Lower lobe of right lung (tissue), 2 donors: ENCODE results near the gene HOXA11. TPM values are rescaled to one million over a fixed set of nuclear protein-coding genes. Genes with fewer than 3 reads are reported as not detected.
A peak's percentile ranks its signal among the peaks of the same experiment; 100 is the strongest.

Experiments used
- ATAC-seq, 2 donors: fragments of 200-7000 bp; cut with Tn5 transposase; one replicate each; pipeline ENCODE4 v1.9.1; 2020 to 2022; ENCODE audit warnings: mild to moderate bottlenecking in 2 of 2, moderate library complexity in 2 of 2
- DNase-seq: peaks from one replicate; pipeline ENCODE4 v3.0.0-alpha.2; 2020
- H3K27ac ChIP-seq: fragments of 200-600 bp; one replicate; pipeline ENCODE4 v1.8.0; 2022
- H3K27me3 ChIP-seq: fragments of 200-600 bp; one replicate; pipeline ENCODE4 v1.8.0; 2022; ENCODE audit warnings: low read depth
- H3K36me3 ChIP-seq: fragments of 200-600 bp; one replicate; pipeline ENCODE4 v1.8.0; 2022; ENCODE audit warnings: mild to moderate bottlenecking
- H3K4me1 ChIP-seq: fragments of 200-600 bp; one replicate; pipeline ENCODE4 v1.8.0; 2022
- H3K4me3 ChIP-seq: fragments of 200-600 bp; one replicate; pipeline ENCODE4 v1.8.0; 2022; ENCODE audit warnings: mild to moderate bottlenecking
- H3K9me3 ChIP-seq: fragments of 200-600 bp; one replicate; pipeline ENCODE4 v1.8.0; 2022
- CTCF ChIP-seq: fragments of 200-600 bp; IDR thresholded peaks from one replicate; pipeline ENCODE4 v1.8.0; 2022; ENCODE audit warnings: antibody characterized with exemption, mild to moderate bottlenecking
- intact Hi-C: fragments of 100-400 bp; cut with DNase I; formaldehyde crosslinking; loops from one replicate; pipeline ENCODE4 v1.11.0; 2022
- long read RNA-seq: library from polyadenylated mRNA; unstranded; transcript quantifications from one replicate; pipeline ENCODE4 v2.0.0, GENCODE V29; 2021
- total RNA-seq: library from RNA; stranded (reverse); fragmentation: NEBNext Ultra II Directional; extraction: Animal tissue kit (Norgen Biotek cat#: 25700); gene quantifications from one replicate; pipeline ENCODE4 v1.2.1, GENCODE V29; 2021
- donor health status: DM: no; HTN: yes; CAD: no; lungs with severe emphysema.

Gene HOXA11
- total RNA-seq = not detected
- long read RNA-seq = 0 reads

GRCh38 chr7:27185013-27185853 is at the start of gene HOXA11:
Gene HOXA11, minus strand, starts transcription at chr7:27185232. Its CDS starts 88 bp downstream, at chr7:27185144.
- Histone ChIP-seq H3K27me3 (peaks cover 99% of the 10 kb centered on the region), H3K4me3 (peak within 1 kb of the TSS; percentile 40), H3K27ac (no peak within 1 kb of the TSS), H3K36me3 (no peaks in the 10 kb centered on the region), H3K4me1 (peaks cover 47% of the 10 kb centered on the region), H3K9me3 (no peaks in the 10 kb centered on the region)
- DNase-seq (no peak), ATAC-seq (no peak)
- TF ChIP-seq CTCF = no peak
- intact Hi-C loops = no loop called here

GRCh38 chr7:27229448-27229847 is 44.4 kb upstream of the HOXA11 start:
- Histone ChIP-seq H3K36me3 (no peaks in the 10 kb centered on the region), H3K4me3 (no peak overlapping the region), H3K4me1 (no peaks in the 10 kb centered on the region), H3K27me3 (peaks cover 62% of the 10 kb centered on the region), H3K9me3 (no peaks in the 10 kb centered on the region), H3K27ac (no peak overlapping the region)
- intact Hi-C loops = no loop called here
- no peak for TF ChIP-seq CTCF
- DNase-seq (no peak), ATAC-seq (no peak)

- peaks cover 77% of the 10 kb centered on the region for H3K27me3 ChIP-seq
- no peak for DNase-seq
- no peaks in the 10 kb centered on the region for H3K9me3 ChIP-seq
- H3K27ac ChIP-seq = no peak overlapping the region
- no peak for ATAC-seq
- no peak overlapping the region for H3K4me3 ChIP-seq
- H3K36me3 ChIP-seq = no peaks in the 10 kb centered on the region
- no peaks in the 10 kb centered on the region for H3K4me1 ChIP-seq
- intact Hi-C loops = no loop called here
- TF ChIP-seq CTCF = no peak
Observed at GRCh38 chr7:27224983-27225934, 40.2 kb upstream of the HOXA11 start.

GRCh38 chr7:27223941-27224575 is 39.0 kb upstream of the HOXA11 start:
- no peaks in the 10 kb centered on the region for H3K9me3 ChIP-seq
- H3K27me3 ChIP-seq = peaks cover 89% of the 10 kb centered on the region
- no peaks in the 10 kb centered on the region for H3K36me3 ChIP-seq
- no peak overlapping the region for H3K27ac ChIP-seq
- no peak overlapping the region for H3K4me3 ChIP-seq
- no peak for ATAC-seq
- TF ChIP-seq CTCF = no peak
- no peaks in the 10 kb centered on the region for H3K4me1 ChIP-seq
- no peak for DNase-seq
- intact Hi-C loops = no loop called here

- H3K9me3 ChIP-seq = no peaks in the 10 kb centered on the region
- peaks cover 92% of the 10 kb centered on the region for H3K27me3 ChIP-seq
- no peak overlapping the region for H3K4me3 ChIP-seq
- ATAC-seq (no peak), DNase-seq (no peak)
- H3K4me1 ChIP-seq = no peaks in the 10 kb centered on the region
- H3K36me3 ChIP-seq = no peaks in the 10 kb centered on the region
- H3K27ac ChIP-seq = no peak overlapping the region
- intact Hi-C loops = no loop called here
- TF ChIP-seq CTCF = no peak
Observed at GRCh38 chr7:27221201-27221797, 36.3 kb upstream of the HOXA11 start.
